ENCODE data around the gene FRK.
"Not testable (repeated sequence)": the region's sequence is repeated elsewhere in the genome, so short reads cannot be mapped to it uniquely, and the experiment has no call there.

The FRK gene, protein sequence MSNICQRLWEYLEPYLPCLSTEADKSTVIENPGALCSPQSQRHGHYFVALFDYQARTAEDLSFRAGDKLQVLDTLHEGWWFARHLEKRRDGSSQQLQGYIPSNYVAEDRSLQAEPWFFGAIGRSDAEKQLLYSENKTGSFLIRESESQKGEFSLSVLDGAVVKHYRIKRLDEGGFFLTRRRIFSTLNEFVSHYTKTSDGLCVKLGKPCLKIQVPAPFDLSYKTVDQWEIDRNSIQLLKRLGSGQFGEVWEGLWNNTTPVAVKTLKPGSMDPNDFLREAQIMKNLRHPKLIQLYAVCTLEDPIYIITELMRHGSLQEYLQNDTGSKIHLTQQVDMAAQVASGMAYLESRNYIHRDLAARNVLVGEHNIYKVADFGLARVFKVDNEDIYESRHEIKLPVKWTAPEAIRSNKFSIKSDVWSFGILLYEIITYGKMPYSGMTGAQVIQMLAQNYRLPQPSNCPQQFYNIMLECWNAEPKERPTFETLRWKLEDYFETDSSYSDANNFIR

GRCh38 chr6:116060572-116061283, at the start of gene FRK:
Gene FRK (minus strand): TSS chr6:116060891. CDS start chr6:116060311, 580 bp downstream.
- H3K9me3 Mint-ChIP-seq, result no peaks in the 10 kb centered on the region
- intact Hi-C loops (cut with micrococcal nuclease), result no loop called here
- no peaks in the 10 kb centered on the region for H3K36me3 Mint-ChIP-seq (ENCODE audit: low read depth)
- no peaks in the 10 kb centered on the region for H3K4me1 Mint-ChIP-seq (ENCODE audit: low read depth)
- no peak within 1 kb of the TSS for H3K4me3 Mint-ChIP-seq
- H3K27me3 Mint-ChIP-seq, result peaks cover 9% of the 10 kb centered on the region
- no peak within 1 kb of the TSS for H3K27ac Mint-ChIP-seq

GRCh38 chr6:116108836-116109235, 48.1 kb upstream of the FRK start:
- H3K9me3 Mint-ChIP-seq, result no peaks in the 10 kb centered on the region
- H3K27me3 Mint-ChIP-seq, result no peaks in the 10 kb centered on the region
- intact Hi-C loops (cut with micrococcal nuclease), result no loop called here
- H3K4me3 Mint-ChIP-seq, result no peak overlapping the region
- H3K4me1 Mint-ChIP-seq (ENCODE audit: low read depth), result peaks cover 5% of the 10 kb centered on the region
- H3K27ac Mint-ChIP-seq, result no peak overlapping the region
- peaks cover 43% of the 10 kb centered on the region for H3K36me3 Mint-ChIP-seq (ENCODE audit: low read depth)

DNA sequence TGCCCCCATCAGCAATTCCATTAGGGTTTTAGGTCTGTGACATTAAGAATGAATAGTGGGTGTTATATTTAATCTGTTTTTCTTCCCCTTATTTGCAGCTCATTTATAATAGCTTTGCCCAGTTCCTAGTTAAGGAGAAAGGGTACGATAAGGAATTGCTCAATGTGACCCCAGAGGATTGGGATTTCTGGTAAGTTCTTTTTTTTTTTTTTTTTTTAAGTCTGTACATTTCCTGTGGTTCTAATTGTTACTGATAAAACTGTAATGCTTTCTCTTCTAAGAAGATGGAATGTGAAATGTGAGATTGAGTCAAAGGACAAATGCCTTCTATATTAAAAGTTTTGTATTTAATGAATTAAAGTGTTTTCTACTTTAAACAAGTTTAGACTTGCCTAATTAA, 45.5 kb upstream of the FRK start:
- intact Hi-C loops (cut with micrococcal nuclease), result no loop called here
- Mint-ChIP-seq H3K9me3 (no peaks in the 10 kb centered on the region), H3K27me3 (no peaks in the 10 kb centered on the region), H3K36me3 (ENCODE audit: low read depth) (peaks cover 31% of the 10 kb centered on the region), H3K27ac (no peak overlapping the region), H3K4me3 (no peak overlapping the region), H3K4me1 (ENCODE audit: low read depth) (peaks cover 29% of the 10 kb centered on the region)

GRCh38 chr6:116105247-116105646, 44.6 kb upstream of the FRK start:
- peak overlapping the region; percentile 24 for H3K27ac Mint-ChIP-seq
- intact Hi-C loops (cut with micrococcal nuclease), result no loop called here
- no peak overlapping the region for H3K4me3 Mint-ChIP-seq
- peaks cover 30% of the 10 kb centered on the region for H3K36me3 Mint-ChIP-seq (ENCODE audit: low read depth)
- no peaks in the 10 kb centered on the region for H3K9me3 Mint-ChIP-seq
- H3K27me3 Mint-ChIP-seq, result peaks cover 2% of the 10 kb centered on the region
- H3K4me1 Mint-ChIP-seq (ENCODE audit: low read depth), result peaks cover 31% of the 10 kb centered on the region

DNA sequence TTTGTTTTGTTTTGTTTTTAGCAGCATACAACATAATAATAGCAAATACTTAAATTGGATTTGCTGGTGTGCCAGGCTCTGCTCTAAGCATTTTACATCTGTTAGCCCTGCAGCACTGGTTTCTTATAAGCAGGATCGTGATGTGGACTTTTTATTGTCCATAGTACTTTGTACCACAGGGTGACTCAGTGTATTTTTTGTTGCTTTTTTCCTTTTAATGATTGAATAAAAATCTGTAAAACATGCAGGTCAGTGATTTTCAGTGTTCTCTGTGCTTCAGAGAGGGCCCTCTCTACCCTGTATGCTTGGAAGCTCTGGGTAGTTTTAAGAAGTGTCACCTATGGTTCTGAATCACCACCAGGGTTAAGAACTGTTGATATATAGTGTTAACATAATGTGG, 43.9 kb upstream of the FRK start:
- H3K27ac Mint-ChIP-seq, result peak overlapping the region; percentile 24
- peaks cover 33% of the 10 kb centered on the region for H3K4me1 Mint-ChIP-seq (ENCODE audit: low read depth)
- peaks cover 27% of the 10 kb centered on the region for H3K36me3 Mint-ChIP-seq (ENCODE audit: low read depth)
- no peak overlapping the region for H3K4me3 Mint-ChIP-seq
- no peaks in the 10 kb centered on the region for H3K9me3 Mint-ChIP-seq
- intact Hi-C loops (cut with micrococcal nuclease), result no loop called here
- H3K27me3 Mint-ChIP-seq, result peaks cover 3% of the 10 kb centered on the region

GRCh38 chr6:116102873-116103272, 42.2 kb upstream of the FRK start:
- H3K4me3 Mint-ChIP-seq, result no peak overlapping the region
- intact Hi-C loops (cut with micrococcal nuclease), result no loop called here
- peaks cover 15% of the 10 kb centered on the region for H3K36me3 Mint-ChIP-seq (ENCODE audit: low read depth)
- H3K27me3 Mint-ChIP-seq, result peaks cover 8% of the 10 kb centered on the region
- H3K4me1 Mint-ChIP-seq (ENCODE audit: low read depth), result peaks cover 43% of the 10 kb centered on the region
- H3K9me3 Mint-ChIP-seq, result no peaks in the 10 kb centered on the region
- peak overlapping the region; percentile 32 for H3K27ac Mint-ChIP-seq

DNA sequence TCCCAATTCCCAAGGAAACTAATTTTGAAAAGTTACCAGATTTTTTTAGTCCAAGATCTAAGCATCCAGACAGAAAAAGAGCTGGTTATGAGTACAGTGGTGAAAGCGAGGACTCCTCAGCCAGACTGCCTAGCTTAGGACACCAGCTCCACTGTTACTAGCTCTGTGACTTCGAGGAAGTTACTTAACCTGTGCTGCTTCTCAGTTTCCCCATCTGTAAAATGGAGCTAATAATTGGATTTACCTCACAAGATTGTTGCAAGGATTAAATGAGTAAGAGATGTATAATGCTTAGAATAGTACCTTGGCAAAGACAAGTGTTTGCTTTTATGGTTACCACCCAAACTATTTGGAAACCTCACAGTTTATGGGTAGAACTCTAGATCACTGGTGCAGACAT, 41.1 kb upstream of the FRK start:
- H3K9me3 Mint-ChIP-seq, result no peaks in the 10 kb centered on the region
- H3K4me3 Mint-ChIP-seq, result peak overlapping the region; percentile 93
- peaks cover 43% of the 10 kb centered on the region for H3K4me1 Mint-ChIP-seq (ENCODE audit: low read depth)
- peaks cover 15% of the 10 kb centered on the region for H3K36me3 Mint-ChIP-seq (ENCODE audit: low read depth)
- H3K27me3 Mint-ChIP-seq, result peaks cover 8% of the 10 kb centered on the region
- peak overlapping the region; percentile 87 for H3K27ac Mint-ChIP-seq
- intact Hi-C loops (cut with micrococcal nuclease), result no loop called here

- Mint-ChIP-seq H3K4me1 (ENCODE audit: low read depth) (peaks cover 43% of the 10 kb centered on the region), H3K27ac (peak overlapping the region; percentile 87), H3K36me3 (ENCODE audit: low read depth) (peaks cover 15% of the 10 kb centered on the region), H3K4me3 (peak overlapping the region; percentile 93), H3K27me3 (peaks cover 8% of the 10 kb centered on the region), H3K9me3 (peaks cover 4% of the 10 kb centered on the region)
- intact Hi-C loops (cut with micrococcal nuclease), result no loop called here
Measured at GRCh38 chr6:116101302-116101718, 40.6 kb upstream of the FRK start.

- Mint-ChIP-seq H3K27me3 (peaks cover 8% of the 10 kb centered on the region), H3K4me3 (peak within 1 kb of the TSS; percentile 93), H3K4me1 (ENCODE audit: low read depth) (peaks cover 43% of the 10 kb centered on the region), H3K27ac (peak within 1 kb of the TSS; percentile 87), H3K36me3 (ENCODE audit: low read depth) (peaks cover 15% of the 10 kb centered on the region), H3K9me3 (peaks cover 10% of the 10 kb centered on the region)
- intact Hi-C loops (cut with micrococcal nuclease), result no loop called here
Measured at GRCh38 chr6:116100419-116101301, 40.0 kb upstream of the FRK start, which contains the start of gene NT5DC1. Gene NT5DC1 (plus strand): TSS chr6:116100853. CDS start chr6:116100931, 78 bp downstream.

- intact Hi-C loops (cut with micrococcal nuclease), result no loop called here
- Mint-ChIP-seq H3K4me3 (no peak overlapping the region), H3K4me1 (ENCODE audit: low read depth) (peaks cover 38% of the 10 kb centered on the region), H3K36me3 (ENCODE audit: low read depth) (peaks cover 15% of the 10 kb centered on the region), H3K9me3 (peaks cover 13% of the 10 kb centered on the region), H3K27ac (no peak overlapping the region), H3K27me3 (peaks cover 8% of the 10 kb centered on the region)
Measured at GRCh38 chr6:116099036-116099435, 38.3 kb upstream of the FRK start.

- H3K36me3 Mint-ChIP-seq (ENCODE audit: low read depth), result peaks cover 9% of the 10 kb centered on the region
- H3K27me3 Mint-ChIP-seq, result peaks cover 8% of the 10 kb centered on the region
- H3K9me3 Mint-ChIP-seq, result peaks cover 13% of the 10 kb centered on the region
- intact Hi-C loops (cut with micrococcal nuclease), result loop anchor here (2.0 kb wide), 1 partner anchor 86 kb away; no protein-coding TSS in a partner anchor
- peaks cover 24% of the 10 kb centered on the region for H3K4me1 Mint-ChIP-seq (ENCODE audit: low read depth)
- H3K27ac Mint-ChIP-seq, result no peak overlapping the region
- H3K4me3 Mint-ChIP-seq, result no peak overlapping the region
Measured at GRCh38 chr6:116096979-116097816, 36.5 kb upstream of the FRK start.

DNA sequence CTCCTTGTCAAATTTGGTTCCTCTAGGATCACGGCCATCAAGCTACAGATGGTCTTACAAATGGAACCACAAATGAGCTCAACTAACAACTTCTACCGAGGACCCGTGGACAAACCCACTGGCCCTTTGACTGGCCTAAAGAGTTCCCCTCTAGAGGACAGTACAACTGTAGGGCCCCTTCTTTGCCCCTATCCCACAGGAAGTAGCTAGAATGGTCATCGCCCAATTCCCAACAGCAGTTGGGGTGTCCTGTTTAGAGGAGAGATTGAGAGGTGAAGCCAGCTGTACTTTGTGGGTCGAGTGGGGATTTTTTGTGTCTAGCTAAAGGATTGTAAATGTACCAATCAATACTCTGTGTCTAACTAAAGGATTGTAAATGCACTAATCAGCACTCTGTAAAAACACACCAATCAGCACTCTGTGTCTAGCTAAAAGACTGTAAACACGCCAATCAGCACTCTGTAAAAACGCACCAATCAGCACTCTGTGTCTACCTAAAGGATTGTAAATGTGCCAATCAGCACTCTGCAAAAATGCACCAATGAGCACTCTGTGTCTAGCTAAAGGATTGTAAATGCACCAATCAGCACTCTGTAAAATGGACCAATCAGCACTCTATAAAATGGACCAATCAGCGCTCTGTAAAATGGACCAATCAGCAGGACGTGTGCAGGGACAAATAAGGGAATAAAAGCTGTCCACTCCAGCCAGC, 35.5 kb upstream of the FRK start:
- H3K4me3 Mint-ChIP-seq; H3K27ac Mint-ChIP-seq; H3K36me3 Mint-ChIP-seq (ENCODE audit: low read depth); H3K27me3 Mint-ChIP-seq: not testable (repeated sequence)
- Mint-ChIP-seq H3K9me3 (peaks cover 13% of the 10 kb centered on the region), H3K4me1 (ENCODE audit: low read depth) (peaks cover 14% of the 10 kb centered on the region)
- intact Hi-C loops (cut with micrococcal nuclease), result loop anchor here (2.0 kb wide), 1 partner anchor 85 kb away; no protein-coding TSS in a partner anchor
